Mammary epithelial cell (primary cell): ENCODE data around the gene CELF2.

ENCODE experiments used
- EZH2 ChIP-seq: IDR thresholded peaks from 2 replicates; pipeline ENCODE4 v1.6.1; 2012; ENCODE audit warnings: low read length, inconsistent platforms, borderline replicate concordance
- TF ChIP-seq, protein P1 (sequence below), 2 donors: IDR thresholded peaks in 1 of 2; conservative IDR thresholded peaks in 1 of 2; 2 replicates each; pipeline ENCODE4 v1.5.1; 2011 to 2012; ENCODE audit warnings: inconsistent platforms in 2 of 2, low read length in 2 of 2, mild to moderate bottlenecking in 2 of 2, control low read depth in 1 of 2, low read depth in 1 of 2; ENCODE audit not compliant: insufficient read depth in 1 of 2; ENCODE audit errors: extremely low read depth in 1 of 2

DNA sequence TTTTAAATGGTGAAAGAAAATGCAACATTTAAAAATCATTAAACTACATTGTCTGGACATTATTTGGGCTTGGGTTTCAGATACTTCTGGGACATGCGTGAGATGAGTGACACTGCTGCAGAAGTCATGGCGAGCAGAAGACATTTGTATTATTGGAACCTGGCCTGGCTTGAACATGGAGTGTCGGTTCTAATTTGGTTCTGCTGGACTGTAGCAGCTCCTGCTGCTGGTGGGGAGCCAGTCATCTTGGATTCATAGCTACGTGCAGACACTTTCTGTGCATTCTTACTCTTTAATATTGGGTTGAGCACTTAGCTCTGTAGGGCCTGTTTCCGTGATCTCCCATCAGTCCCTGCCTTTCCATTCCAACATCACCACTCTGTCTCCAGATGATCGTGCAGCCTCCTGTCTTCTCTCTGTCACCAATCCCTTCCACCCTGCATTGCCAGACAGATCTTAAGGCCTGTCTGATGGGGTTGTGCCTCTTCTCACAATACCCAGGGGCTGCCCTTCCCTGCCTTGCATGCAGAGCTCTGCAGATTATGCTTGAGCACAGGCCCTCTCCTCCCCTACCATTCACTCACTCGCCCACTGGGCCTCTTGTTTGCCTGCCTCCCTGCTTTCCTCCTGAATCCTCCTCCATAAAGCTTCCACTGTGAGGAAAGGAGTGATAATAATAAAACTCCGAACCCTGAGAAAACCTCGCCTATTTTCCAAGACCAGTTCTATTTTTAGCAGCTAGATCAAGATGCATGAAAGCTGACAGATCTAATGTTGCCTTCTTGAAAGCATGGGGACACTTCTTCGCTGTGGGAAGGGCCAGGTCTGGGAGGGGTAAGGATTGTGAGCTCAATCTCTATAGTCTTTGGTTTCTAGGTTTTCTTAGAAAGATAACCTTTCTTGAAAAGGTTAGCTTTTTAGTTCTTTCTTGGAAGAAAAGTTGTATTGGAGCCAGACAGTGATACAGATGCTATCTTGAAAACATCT lies 32.9 kb downstream of the CELF2 start:
- TF ChIP-seq, protein P1, sequence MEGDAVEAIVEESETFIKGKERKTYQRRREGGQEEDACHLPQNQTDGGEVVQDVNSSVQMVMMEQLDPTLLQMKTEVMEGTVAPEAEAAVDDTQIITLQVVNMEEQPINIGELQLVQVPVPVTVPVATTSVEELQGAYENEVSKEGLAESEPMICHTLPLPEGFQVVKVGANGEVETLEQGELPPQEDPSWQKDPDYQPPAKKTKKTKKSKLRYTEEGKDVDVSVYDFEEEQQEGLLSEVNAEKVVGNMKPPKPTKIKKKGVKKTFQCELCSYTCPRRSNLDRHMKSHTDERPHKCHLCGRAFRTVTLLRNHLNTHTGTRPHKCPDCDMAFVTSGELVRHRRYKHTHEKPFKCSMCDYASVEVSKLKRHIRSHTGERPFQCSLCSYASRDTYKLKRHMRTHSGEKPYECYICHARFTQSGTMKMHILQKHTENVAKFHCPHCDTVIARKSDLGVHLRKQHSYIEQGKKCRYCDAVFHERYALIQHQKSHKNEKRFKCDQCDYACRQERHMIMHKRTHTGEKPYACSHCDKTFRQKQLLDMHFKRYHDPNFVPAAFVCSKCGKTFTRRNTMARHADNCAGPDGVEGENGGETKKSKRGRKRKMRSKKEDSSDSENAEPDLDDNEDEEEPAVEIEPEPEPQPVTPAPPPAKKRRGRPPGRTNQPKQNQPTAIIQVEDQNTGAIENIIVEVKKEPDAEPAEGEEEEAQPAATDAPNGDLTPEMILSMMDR (conservative IDR thresholded peaks at IDR 0.05 in 1 of 2, IDR thresholded peaks at IDR 0.05 in 1 of 2; ENCODE audit: extremely low read depth in 1 of 2, insufficient read depth in 1 of 2, low read depth in 1 of 2, low read length in 2 of 2) = no peak
- TF ChIP-seq EZH2 = no peak
